ENCODE data around the gene HYLS1. TPM values are rescaled to one million over a fixed set of nuclear protein-coding genes. Genes with fewer than 3 reads are reported as not detected.

HYLS1 gene
- polyA plus RNA-seq, 1 experiment: 7.0 TPM

- ChIA-PET POLR2A (no interaction called here), CTCF (no interaction called here)
- no peaks in the 10 kb centered on the region; the same call in 1 of the 2 replicates for H3K9me3 ChIP-seq (ENCODE audit: control insufficient read depth, insufficient read depth, low read length)
- H3K27me3 ChIP-seq (ENCODE audit: control insufficient read depth, insufficient read depth, low read length): peaks cover 25% of the 10 kb centered on the region
- no peak for DNase-seq (ENCODE audit: low read depth, low spot score)
- TF ChIP-seq CTCF (IDR thresholded peaks at IDR 0.05; ENCODE audit: low read depth, low read length): no peak
- no peak overlapping the region for H3K27ac ChIP-seq (ENCODE audit: low read depth, low read length)
- no peak overlapping the region for H3K4me3 ChIP-seq (ENCODE audit: low read depth, low read length)
Measured at GRCh38 chr11:125950178-125950490, 62.7 kb downstream of the HYLS1 start.

Other genes starting within 250 kb of the HYLS1 start
- gene ACRV1, start 206.8 kb upstream of the HYLS1 start, polyA plus RNA-seq (2011; rRNA removed): not detected in 2 replicates
- not detected in 2 replicates for gene PATE1, start 141.4 kb upstream of the HYLS1 start, polyA plus RNA-seq (2011; rRNA removed)
- gene PATE2, start 108.8 kb upstream of the HYLS1 start, polyA plus RNA-seq (2011; rRNA removed): not detected in 2 replicates
- gene PATE3, start 99.5 kb upstream of the HYLS1 start, polyA plus RNA-seq (2011; rRNA removed): not detected in 2 replicates
- gene PATE4, start 54.4 kb upstream of the HYLS1 start, polyA plus RNA-seq (2011; rRNA removed): not detected in 2 replicates
- 9.5 and 13.2 TPM in 2 replicates for gene PUS3, start 15.5 kb downstream of the HYLS1 start, polyA plus RNA-seq (2011; rRNA removed)
- not detected in 2 replicates for gene DDX25, start 16.8 kb downstream of the HYLS1 start, polyA plus RNA-seq (2011; rRNA removed)
- gene VSIG10L2, start 58.4 kb downstream of the HYLS1 start, polyA plus RNA-seq (2011; rRNA removed): not detected in 2 replicates
- 2.6 and 4.0 TPM in 2 replicates for gene CDON, start 175.2 kb downstream of the HYLS1 start, polyA plus RNA-seq (2011; rRNA removed)

All from AG04450 (cell line).